Measurements from ENCODE around the gene CASZ1. TPM values are rescaled to one million over a fixed set of nuclear protein-coding genes. Genes with fewer than 3 reads are reported as not detected.

Gene CASZ1
- total RNA-seq, 1 donor: 0.09 TPM

DNA sequence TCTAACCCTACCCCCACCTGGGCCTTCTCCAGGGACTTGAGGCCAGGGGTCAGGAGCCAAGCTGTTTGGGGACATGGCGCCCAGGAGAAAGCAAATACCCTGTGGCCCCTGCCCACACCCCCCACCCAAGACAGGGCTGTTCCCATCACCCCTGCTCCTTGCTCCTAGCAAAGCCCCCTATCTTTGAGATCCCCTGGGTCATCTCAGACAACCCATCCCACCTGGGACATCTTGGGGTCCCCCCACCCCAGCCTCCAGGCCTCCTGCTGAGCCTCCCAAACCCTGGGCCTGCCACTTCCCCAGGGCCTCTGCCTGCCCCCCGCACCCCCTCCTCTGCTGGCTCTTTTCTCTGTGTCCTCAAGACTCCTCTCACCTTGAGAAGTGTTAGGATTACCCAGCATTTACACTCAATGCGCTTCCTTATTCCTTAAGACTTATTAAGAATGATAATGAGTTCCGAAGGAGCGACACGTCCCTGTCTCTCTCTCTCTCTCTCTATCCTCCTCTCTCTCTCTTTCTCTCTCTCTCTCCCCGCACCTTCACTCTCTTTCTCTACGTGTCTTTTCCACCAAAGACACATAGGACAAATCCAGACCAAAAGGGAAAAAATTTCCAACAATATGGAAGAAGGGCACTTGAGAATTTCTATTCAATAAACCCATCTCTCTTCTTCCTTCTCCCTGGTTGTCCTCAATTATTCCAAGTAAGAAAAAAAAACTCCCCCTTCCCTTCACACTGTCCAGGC is 7.2 kb downstream of the CASZ1 start:
- no peak for DNase-seq (ENCODE audit: low read depth)
- TF ChIP-seq, protein P1, sequence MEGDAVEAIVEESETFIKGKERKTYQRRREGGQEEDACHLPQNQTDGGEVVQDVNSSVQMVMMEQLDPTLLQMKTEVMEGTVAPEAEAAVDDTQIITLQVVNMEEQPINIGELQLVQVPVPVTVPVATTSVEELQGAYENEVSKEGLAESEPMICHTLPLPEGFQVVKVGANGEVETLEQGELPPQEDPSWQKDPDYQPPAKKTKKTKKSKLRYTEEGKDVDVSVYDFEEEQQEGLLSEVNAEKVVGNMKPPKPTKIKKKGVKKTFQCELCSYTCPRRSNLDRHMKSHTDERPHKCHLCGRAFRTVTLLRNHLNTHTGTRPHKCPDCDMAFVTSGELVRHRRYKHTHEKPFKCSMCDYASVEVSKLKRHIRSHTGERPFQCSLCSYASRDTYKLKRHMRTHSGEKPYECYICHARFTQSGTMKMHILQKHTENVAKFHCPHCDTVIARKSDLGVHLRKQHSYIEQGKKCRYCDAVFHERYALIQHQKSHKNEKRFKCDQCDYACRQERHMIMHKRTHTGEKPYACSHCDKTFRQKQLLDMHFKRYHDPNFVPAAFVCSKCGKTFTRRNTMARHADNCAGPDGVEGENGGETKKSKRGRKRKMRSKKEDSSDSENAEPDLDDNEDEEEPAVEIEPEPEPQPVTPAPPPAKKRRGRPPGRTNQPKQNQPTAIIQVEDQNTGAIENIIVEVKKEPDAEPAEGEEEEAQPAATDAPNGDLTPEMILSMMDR (IDR thresholded peaks at IDR 0.05; ENCODE audit: insufficient read depth, low read length): no peak
- H3K4me3 ChIP-seq (ENCODE audit: low read depth, low read length): no peak overlapping the region

DNA sequence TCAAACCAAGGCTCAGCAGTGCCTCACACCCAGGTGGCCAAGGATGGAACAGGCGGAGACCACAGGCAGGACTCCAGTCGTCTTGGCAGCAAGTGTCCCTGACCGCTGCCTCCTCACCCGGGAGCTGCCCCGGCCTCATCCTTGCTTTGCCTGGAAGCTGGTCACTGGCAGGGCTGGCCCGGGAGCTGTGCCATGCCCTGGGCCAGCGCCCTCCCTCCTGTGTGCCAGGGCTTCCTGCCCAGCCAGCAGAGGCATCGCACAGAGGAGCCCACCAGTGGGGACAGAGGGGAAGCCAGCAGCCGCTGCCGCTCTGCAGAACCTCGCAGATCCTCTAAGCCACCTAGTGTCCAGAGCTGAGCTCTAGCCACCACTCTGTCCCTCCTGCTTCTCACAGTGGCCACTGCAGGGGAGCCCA is 7.8 kb downstream of the CASZ1 start:
- no peak for DNase-seq (ENCODE audit: low read depth)
- TF ChIP-seq, protein P1 (IDR thresholded peaks at IDR 0.05; ENCODE audit: insufficient read depth, low read length): no peak
- no peak overlapping the region for H3K4me3 ChIP-seq (ENCODE audit: low read depth, low read length)

DNA sequence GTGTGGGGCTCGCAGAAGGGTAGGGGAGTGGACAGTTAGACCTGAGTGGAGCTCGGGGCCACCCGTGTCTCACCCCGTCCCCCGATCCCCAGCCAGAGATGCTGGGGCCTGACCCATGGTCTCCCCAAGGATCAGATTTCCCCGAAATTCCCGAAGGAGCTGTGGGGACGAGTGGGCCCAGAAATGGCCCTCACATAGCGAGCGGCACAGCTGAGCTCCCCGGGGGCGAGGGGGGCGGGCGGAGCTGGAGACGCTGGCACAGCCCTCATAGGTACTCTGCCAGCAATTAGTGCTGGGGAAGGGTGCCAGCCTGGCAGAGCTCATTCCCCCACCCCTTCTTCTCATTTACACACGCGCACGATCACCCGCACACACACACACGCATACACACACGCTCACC is 9.2 kb downstream of the CASZ1 start:
- H3K4me3 ChIP-seq (ENCODE audit: low read depth, low read length): no peak overlapping the region
- TF ChIP-seq, protein P1 (IDR thresholded peaks at IDR 0.05; ENCODE audit: insufficient read depth, low read length): no peak
- DNase-seq (ENCODE audit: low read depth): no peak

DNA sequence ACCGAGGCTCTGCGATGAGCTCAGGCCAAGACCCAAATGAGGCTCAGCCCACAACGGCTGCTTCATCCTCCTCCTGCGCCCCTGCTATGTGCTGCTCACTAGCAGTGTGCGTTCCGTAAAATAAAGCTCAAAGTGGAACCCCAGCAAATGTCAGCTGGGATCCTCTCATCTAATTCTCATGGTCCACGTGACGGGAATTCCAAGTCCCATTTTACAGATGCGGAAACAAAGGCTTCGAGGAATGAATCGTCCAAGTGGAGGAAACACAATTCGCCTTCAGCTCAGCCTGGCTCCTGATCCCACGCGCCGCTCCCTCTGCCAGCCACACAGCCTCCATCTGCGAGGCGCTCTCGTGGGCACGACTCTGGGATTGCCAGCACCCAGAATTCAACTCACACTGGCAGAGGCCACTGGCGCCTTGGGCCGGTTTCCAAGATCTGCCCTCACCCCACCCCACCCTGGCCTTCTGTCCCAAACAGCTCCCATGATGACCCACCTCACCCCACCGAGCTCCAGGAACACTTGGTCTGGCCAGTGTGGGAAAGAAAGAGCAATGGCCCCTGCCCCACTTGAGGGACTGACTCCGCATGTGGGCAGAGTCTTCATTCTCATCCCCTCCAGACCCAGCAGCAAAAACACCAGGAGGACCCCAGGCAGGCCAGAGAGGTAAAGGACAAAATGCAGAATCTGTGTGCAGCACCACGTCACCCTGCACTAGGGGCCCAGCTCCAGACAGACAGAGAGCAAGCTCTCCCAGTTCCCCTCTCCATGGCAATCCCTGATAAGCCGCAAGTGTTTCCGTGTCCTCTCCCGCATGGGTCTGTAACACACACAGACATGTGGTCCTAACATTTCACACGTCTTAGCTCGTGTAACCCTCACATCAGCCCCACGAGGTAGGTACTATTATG is 10.5 kb downstream of the CASZ1 start:
- TF ChIP-seq, protein P1 (IDR thresholded peaks at IDR 0.05; ENCODE audit: insufficient read depth, low read length): no peak
- H3K4me3 ChIP-seq (ENCODE audit: low read depth, low read length): no peak overlapping the region
- DNase-seq (ENCODE audit: low read depth): no peak

DNA sequence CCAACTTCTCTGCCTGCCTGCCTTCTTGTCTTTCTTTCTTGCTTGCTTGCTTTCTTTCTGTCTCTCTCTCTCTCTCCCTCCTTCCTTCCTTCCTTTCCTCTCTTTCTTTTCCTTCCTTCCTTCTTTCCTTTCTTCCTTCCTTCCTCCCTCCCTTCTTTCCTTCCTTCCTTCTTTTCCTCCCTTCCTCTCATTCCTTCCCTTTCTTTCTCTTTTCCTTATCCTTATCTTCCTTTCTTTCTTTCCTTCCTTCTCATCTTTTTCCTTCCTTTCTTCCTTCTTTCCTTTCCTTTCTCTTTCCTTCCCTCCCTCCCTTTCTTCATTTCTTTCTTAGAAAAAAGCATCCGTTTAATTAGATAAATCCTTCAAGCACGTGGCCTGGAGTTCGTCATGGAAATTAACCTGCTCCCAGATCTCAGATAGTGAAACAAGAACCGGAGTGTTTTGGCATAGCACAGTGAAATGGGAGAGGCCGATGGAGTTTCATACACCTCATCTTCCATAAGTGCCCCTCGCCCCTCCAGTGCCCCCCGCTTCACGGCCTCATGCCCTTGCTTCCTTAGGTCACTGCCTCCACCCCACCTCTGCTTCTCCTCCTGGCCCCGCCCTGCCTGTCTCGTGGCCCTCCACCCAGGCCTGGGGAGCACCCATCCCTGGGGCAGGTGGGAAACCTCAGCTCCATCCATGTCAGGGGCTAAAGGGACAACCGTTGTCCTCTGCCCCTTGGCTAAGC is 11.3 kb downstream of the CASZ1 start:
- TF ChIP-seq, protein P1 (IDR thresholded peaks at IDR 0.05; ENCODE audit: insufficient read depth, low read length): no peak
- no peak for DNase-seq (ENCODE audit: low read depth)
- H3K4me3 ChIP-seq (ENCODE audit: low read depth, low read length): no peak overlapping the region

DNA sequence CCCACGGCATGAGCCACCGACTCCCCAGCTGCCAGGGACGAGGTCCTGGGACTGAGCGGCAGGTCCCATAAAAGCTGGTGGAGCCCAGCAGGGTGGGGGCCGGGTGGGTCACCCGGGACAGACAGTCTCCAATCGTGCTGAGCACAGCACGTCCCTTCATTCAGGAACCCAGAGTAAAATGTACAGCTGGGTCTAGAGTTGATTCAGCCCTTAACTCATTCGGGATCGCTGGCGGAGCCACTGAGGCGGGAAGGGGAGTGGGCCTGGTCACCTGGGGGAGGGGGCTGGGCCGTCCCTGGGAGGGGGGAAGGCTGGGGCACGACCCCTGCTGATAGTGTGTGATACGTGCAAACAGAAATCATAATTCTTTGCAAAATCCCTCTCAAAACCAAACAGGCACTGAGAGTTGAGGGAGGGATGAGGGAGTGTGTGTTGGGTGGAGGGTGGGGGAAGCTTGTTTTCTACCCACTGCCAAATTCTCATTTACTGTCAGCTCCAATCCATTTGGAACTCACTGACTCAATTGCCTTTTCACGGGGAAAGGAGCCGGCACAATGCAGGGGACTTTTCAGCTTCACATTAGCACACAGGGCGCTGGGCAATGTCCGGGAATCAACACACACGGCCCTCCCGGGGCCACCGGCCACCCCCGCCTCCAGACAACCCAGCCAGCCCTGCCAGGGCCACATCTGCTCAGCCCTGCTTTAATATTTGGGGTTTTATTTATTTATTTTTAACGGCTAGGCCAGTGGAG is 13.8 kb downstream of the CASZ1 start:
- DNase-seq (ENCODE audit: low read depth): no peak
- TF ChIP-seq, protein P1 (IDR thresholded peaks at IDR 0.05; ENCODE audit: insufficient read depth, low read length): no peak
- no peak overlapping the region for H3K4me3 ChIP-seq (ENCODE audit: low read depth, low read length)
